SK-N-SH treated with all-trans-retinoic acid at 6 μM for 48 hours (cell line): ENCODE results near the gene DIP2C.

Source experiments
- ATAC-seq: fragments of 200-7000 bp; cut with Tn5 transposase; 3 replicates; pipeline ENCODE4 v1.9.1; 2020; ENCODE audit warnings: mild to moderate bottlenecking, moderate library complexity
- ARNTL ChIP-seq: fragments of 450-650 bp; formaldehyde crosslinking; IDR thresholded peaks from 2 replicates; pipeline ENCODE4 v1.5.0; 2020; ENCODE audit warnings: low read depth, mild to moderate bottlenecking, moderate library complexity, borderline replicate concordance
- BACH2 ChIP-seq: fragments of 250-450 bp; sonication (Bioruptor Pico); IDR thresholded peaks from 2 replicates; pipeline ENCODE4 v1.9.0; 2021; ENCODE audit warnings: mild to moderate bottlenecking, borderline replicate concordance
- CREB5 ChIP-seq: fragments of 250-450 bp; sonication (Bioruptor Pico); IDR thresholded peaks from 2 replicates; pipeline ENCODE4 v1.5.1; 2020; ENCODE audit warnings: low read depth, mild to moderate bottlenecking, moderate library complexity
- CSDC2 ChIP-seq: fragments of 250-450 bp; sonication (Bioruptor Pico); IDR thresholded peaks from 2 replicates; pipeline ENCODE4 v1.5.0; 2020; ENCODE audit warnings: mild to moderate bottlenecking, moderate library complexity
- ESRRG ChIP-seq: fragments of 250-450 bp; sonication (Bioruptor Pico); IDR thresholded peaks from 2 replicates; pipeline ENCODE4 v1.6.1; 2021; ENCODE audit warnings: mild to moderate bottlenecking
- GLIS3 ChIP-seq: fragments of 250-450 bp; sonication (Bioruptor Pico); IDR thresholded peaks from 2 replicates; pipeline ENCODE4 v1.5.0; 2020; ENCODE audit warnings: mild to moderate bottlenecking, moderate library complexity
- ISL1 ChIP-seq: fragments of 250-450 bp; sonication (Bioruptor Pico); IDR thresholded peaks from 2 replicates; pipeline ENCODE4 v2.1.2; 2022; ENCODE audit warnings: mild to moderate bottlenecking, moderate library complexity
- OSR1 ChIP-seq: fragments of 250-450 bp; sonication (Bioruptor Pico); IDR thresholded peaks from 2 replicates; pipeline ENCODE4 v1.8.0; 2022; ENCODE audit warnings: moderate library complexity, mild to moderate bottlenecking, inconsistent platforms
- POU6F1 ChIP-seq: fragments of 250-450 bp; sonication (Bioruptor Pico); IDR thresholded peaks from 2 replicates; pipeline ENCODE4 v1.8.0; 2021; ENCODE audit warnings: low read depth, mild to moderate bottlenecking, moderate library complexity, borderline replicate concordance
- PPARA ChIP-seq: fragments of 250-450 bp; sonication (Bioruptor Pico); IDR thresholded peaks from 2 replicates; pipeline ENCODE4 v1.5.0; 2020; ENCODE audit warnings: mild to moderate bottlenecking, borderline replicate concordance
- RARB ChIP-seq: fragments of 250-450 bp; sonication (Bioruptor Pico); IDR thresholded peaks from 2 replicates; pipeline ENCODE4 v1.8.0; 2021; ENCODE audit warnings: mild to moderate bottlenecking, moderate library complexity
- SNAI2 ChIP-seq: fragments of 250-450 bp; sonication (Bioruptor Pico); IDR thresholded peaks from 2 replicates; pipeline ENCODE4 v1.5.0; 2020; ENCODE audit warnings: mild to moderate bottlenecking, moderate library complexity
- TCF4 ChIP-seq: fragments of 250-450 bp; sonication (Bioruptor Pico); IDR thresholded peaks from 2 replicates; pipeline ENCODE4 v1.8.0; 2021; ENCODE audit warnings: mild to moderate bottlenecking, moderate library complexity, borderline replicate concordance
- ZC3H10 ChIP-seq: fragments of 250-450 bp; sonication (Bioruptor Pico); IDR thresholded peaks from 2 replicates; pipeline ENCODE4 v1.5.1; 2021; ENCODE audit warnings: mild to moderate bottlenecking, moderate library complexity
- ZFP3 ChIP-seq: fragments of 250-450 bp; sonication (Bioruptor Pico); IDR thresholded peaks from 2 replicates; pipeline ENCODE4 v1.5.0; 2020; ENCODE audit warnings: mild to moderate bottlenecking, moderate library complexity
- ZFP30 ChIP-seq: fragments of 450-650 bp; formaldehyde crosslinking; IDR thresholded peaks from 2 replicates; pipeline ENCODE4 v1.5.0; 2022; ENCODE audit warnings: mild to moderate bottlenecking, moderate library complexity
- ZNF565 ChIP-seq: fragments of 450-650 bp; formaldehyde crosslinking; conservative IDR thresholded peaks from 2 replicates; pipeline ENCODE4 v1.5.0; 2020; ENCODE audit warnings: low read depth, mild to moderate bottlenecking, moderate library complexity
- ZNF70 ChIP-seq: fragments of 450-650 bp; formaldehyde crosslinking; IDR thresholded peaks from 2 replicates; pipeline ENCODE4 v1.5.0; 2020; ENCODE audit warnings: mild to moderate bottlenecking, moderate library complexity
- ZNF8 ChIP-seq: fragments of 450-650 bp; formaldehyde crosslinking; IDR thresholded peaks from 2 replicates; pipeline ENCODE4 v1.5.0; 2020; ENCODE audit warnings: mild to moderate bottlenecking, moderate library complexity
- TF ChIP-seq, protein P1 (sequence below): fragments of 250-450 bp; sonication (Bioruptor Pico); IDR thresholded peaks from 2 replicates; pipeline ENCODE4 v1.8.0; 2020; ENCODE audit warnings: mild to moderate bottlenecking, moderate library complexity, borderline replicate concordance
- TF ChIP-seq, protein P2 (sequence below): fragments of 250-450 bp; sonication (Bioruptor Pico); IDR thresholded peaks from 2 replicates; pipeline ENCODE4 v1.5.1; 2021; ENCODE audit warnings: mild to moderate bottlenecking, moderate library complexity
- TF ChIP-seq, protein P3 (sequence below): fragments of 250-450 bp; sonication (Bioruptor Pico); IDR thresholded peaks from 2 replicates; pipeline ENCODE4 v1.5.0; 2020; ENCODE audit warnings: mild to moderate bottlenecking, moderate library complexity

The DIP2C gene

GRCh38 chr10:308572-309085 lies 380.8 kb downstream of the DIP2C start:
- no peak for TF ChIP-seq BACH2 (CRISPR knock-in tag)
- no peak for ATAC-seq

DNA sequence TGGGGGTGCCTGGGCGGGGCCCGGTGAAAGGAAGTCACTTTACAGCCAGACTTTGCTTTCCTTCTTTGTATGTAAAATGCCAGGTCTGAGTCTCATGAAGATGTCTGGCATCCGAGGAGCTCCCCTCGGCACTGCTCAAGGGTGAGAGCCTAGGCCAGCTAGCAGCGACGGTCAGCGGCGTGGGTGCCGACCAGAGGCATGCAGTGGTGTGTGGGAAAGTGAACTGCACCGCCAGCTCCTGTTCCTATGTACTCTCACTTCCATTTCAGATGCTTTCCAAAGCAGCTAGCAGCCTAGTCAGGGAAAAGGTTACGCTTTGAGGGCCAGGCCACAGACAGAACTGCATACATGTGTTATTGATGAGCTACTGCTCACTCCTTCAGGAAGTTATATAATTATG lies 381.4 kb downstream of the DIP2C start:
- TF ChIP-seq ZNF70 (CRISPR knock-in tag), result no peak
- TF ChIP-seq ZC3H10 (CRISPR knock-in tag), result no peak
- no peak for TF ChIP-seq ARNTL (CRISPR knock-in tag)
- no peak for TF ChIP-seq ZNF565

DNA sequence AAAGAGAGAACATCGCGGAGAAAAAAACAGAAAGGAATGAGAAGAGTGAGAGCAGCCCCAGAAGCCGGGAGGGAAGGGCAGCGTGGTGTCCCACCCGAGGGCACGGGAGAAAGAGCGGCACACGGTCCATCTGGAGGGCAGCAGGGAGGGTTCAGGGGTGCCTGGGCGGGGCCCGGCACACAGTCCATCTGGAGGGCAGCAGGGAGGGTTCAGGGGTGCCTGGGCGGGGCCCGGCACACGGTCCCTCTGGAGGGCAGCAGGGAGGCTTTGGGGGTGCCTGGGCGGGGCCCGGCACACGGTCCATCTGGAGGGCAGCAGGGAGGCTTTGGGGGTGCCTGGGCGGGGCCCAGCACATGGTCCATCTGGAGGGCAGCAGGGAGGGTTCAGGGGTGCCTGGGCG lies 381.8 kb downstream of the DIP2C start:
- TF ChIP-seq ZC3H10 (CRISPR knock-in tag) (no peak), TCF4 (CRISPR knock-in tag) (no peak), ZFP30 (CRISPR knock-in tag) (no peak), OSR1 (CRISPR knock-in tag) (no peak), ZNF70 (CRISPR knock-in tag) (no peak), ZFP3 (CRISPR knock-in tag) (no peak), RARB (no peak), CSDC2 (CRISPR knock-in tag) (no peak), ZNF8 (CRISPR knock-in tag) (no peak), SNAI2 (no peak), ZNF565 (no peak), CREB5 (CRISPR knock-in tag) (no peak), ISL1 (no peak), BACH2 (CRISPR knock-in tag) (no peak), ARNTL (CRISPR knock-in tag) (no peak), ESRRG (CRISPR knock-in tag) (no peak), GLIS3 (CRISPR knock-in tag) (no peak)
- TF ChIP-seq, protein P1, sequence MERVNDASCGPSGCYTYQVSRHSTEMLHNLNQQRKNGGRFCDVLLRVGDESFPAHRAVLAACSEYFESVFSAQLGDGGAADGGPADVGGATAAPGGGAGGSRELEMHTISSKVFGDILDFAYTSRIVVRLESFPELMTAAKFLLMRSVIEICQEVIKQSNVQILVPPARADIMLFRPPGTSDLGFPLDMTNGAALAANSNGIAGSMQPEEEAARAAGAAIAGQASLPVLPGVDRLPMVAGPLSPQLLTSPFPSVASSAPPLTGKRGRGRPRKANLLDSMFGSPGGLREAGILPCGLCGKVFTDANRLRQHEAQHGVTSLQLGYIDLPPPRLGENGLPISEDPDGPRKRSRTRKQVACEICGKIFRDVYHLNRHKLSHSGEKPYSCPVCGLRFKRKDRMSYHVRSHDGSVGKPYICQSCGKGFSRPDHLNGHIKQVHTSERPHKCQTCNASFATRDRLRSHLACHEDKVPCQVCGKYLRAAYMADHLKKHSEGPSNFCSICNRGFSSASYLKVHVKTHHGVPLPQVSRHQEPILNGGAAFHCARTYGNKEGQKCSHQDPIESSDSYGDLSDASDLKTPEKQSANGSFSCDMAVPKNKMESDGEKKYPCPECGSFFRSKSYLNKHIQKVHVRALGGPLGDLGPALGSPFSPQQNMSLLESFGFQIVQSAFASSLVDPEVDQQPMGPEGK (CRISPR knock-in tag), result no peak
- TF ChIP-seq, protein P2, sequence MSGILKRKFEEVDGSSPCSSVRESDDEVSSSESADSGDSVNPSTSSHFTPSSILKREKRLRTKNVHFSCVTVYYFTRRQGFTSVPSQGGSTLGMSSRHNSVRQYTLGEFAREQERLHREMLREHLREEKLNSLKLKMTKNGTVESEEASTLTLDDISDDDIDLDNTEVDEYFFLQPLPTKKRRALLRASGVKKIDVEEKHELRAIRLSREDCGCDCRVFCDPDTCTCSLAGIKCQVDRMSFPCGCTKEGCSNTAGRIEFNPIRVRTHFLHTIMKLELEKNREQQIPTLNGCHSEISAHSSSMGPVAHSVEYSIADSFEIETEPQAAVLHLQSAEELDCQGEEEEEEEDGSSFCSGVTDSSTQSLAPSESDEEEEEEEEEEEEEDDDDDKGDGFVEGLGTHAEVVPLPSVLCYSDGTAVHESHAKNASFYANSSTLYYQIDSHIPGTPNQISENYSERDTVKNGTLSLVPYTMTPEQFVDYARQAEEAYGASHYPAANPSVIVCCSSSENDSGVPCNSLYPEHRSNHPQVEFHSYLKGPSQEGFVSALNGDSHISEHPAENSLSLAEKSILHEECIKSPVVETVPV (CRISPR knock-in tag), result no peak
- TF ChIP-seq, protein P3, sequence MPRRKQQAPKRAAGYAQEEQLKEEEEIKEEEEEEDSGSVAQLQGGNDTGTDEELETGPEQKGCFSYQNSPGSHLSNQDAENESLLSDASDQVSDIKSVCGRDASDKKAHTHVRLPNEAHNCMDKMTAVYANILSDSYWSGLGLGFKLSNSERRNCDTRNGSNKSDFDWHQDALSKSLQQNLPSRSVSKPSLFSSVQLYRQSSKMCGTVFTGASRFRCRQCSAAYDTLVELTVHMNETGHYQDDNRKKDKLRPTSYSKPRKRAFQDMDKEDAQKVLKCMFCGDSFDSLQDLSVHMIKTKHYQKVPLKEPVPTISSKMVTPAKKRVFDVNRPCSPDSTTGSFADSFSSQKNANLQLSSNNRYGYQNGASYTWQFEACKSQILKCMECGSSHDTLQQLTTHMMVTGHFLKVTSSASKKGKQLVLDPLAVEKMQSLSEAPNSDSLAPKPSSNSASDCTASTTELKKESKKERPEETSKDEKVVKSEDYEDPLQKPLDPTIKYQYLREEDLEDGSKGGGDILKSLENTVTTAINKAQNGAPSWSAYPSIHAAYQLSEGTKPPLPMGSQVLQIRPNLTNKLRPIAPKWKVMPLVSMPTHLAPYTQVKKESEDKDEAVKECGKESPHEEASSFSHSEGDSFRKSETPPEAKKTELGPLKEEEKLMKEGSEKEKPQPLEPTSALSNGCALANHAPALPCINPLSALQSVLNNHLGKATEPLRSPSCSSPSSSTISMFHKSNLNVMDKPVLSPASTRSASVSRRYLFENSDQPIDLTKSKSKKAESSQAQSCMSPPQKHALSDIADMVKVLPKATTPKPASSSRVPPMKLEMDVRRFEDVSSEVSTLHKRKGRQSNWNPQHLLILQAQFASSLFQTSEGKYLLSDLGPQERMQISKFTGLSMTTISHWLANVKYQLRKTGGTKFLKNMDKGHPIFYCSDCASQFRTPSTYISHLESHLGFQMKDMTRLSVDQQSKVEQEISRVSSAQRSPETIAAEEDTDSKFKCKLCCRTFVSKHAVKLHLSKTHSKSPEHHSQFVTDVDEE (CRISPR knock-in tag), result no peak
- ATAC-seq, result no peak

More for the DNA sequence above, 381.4 kb downstream of the DIP2C start:
- ATAC-seq, result no peak

DNA sequence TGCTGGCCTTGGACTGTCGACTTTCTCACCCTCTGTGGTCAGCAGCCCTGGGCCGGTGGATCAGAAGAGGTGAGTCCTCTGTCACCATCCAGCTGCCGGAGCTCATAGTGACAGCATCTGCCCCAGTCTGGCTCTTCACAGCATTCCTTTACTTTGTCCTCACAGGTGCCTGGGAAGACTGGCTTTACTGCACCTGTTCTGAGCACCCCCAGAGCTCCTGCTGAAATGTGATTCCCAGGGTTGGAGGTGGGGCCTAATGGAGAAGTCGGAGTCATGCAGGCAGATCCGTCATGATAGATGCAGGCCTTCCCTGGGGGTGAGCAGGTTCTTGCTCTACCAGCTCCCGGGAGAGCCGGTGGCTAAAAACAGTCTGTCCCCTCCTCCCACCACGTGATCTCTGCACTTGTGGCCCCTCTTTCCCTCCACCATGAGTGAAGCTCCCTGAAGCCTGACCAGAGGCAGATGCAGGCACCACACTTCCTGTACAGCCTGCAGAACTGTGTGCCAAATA lies 382.7 kb downstream of the DIP2C start:
- ATAC-seq, result no peak
- TF ChIP-seq SNAI2 (no peak), ESRRG (CRISPR knock-in tag) (no peak), POU6F1 (CRISPR knock-in tag) (no peak), GLIS3 (CRISPR knock-in tag) (no peak), CSDC2 (CRISPR knock-in tag) (no peak), ZNF70 (CRISPR knock-in tag) (no peak), PPARA (CRISPR knock-in tag) (no peak), ZNF8 (CRISPR knock-in tag) (no peak)
- TF ChIP-seq, protein P3 (CRISPR knock-in tag), result no peak
